CD4-positive, alpha-beta T cell treated with Interleukin-4 for 4 hours (primary cell): ENCODE results near the gene UNK.
"Not testable (repeated sequence)": the region's sequence is repeated elsewhere in the genome, so short reads cannot be mapped to it uniquely, and the experiment has no call there.

Experiments used
- DNase-seq: peaks from one replicate; pipeline ENCODE4 v3.0.0-alpha.2; 2020

Gene UNK

DNA sequence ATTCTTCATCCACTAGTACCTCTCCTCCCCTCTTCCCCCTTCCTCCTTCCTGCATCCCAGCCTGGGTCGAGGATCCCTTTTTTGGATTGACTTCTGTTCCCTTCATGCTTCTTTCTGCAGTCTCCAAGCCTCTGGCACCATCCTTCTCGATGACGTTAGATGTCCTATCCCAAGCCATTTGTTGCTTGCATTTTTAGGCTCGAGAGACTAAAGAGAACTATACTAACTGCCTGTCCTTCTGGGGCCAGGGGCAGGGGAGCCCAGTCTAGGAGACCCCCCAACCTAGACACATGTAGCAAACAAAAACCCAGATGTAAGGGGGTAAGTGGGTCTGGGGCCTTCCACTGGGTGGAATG lies 23.9 kb downstream of the UNK start:
- DNase-seq, result no peak

DNA sequence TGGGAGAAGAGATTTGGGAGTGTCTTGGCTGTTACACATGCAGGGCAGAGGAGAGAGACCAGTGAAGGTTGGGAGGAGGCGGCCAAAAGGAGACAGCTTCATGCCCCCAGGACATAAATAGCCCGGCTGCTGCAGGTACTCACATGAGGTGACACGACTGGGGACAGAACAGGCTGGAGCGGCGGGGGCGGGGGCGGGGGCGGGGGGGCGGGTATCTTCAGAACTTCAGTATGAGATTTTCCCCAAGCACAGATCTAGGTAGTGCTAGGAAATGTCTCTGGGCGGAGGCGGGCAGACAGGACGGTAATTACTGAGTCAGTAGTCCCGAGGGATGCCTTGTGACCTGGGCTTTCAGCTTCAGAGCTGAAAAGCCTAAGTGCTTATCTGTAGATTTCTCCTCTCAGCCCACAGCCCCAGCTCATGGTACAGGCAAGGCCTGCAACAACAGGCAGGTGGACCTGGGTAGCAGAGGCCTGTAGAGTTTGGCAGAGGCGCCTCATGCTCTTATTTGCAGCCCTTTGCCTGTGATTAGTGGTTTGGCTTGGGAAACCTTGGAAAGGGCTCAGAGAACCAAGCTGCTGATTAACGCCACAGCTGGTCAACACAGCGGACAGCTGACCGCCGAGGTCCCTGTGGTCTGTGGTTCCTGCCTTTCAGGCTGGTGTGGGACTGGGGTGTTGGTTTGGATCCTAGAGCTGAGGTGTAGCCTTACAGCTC lies 24.5 kb downstream of the UNK start:
- no peak for DNase-seq

DNA sequence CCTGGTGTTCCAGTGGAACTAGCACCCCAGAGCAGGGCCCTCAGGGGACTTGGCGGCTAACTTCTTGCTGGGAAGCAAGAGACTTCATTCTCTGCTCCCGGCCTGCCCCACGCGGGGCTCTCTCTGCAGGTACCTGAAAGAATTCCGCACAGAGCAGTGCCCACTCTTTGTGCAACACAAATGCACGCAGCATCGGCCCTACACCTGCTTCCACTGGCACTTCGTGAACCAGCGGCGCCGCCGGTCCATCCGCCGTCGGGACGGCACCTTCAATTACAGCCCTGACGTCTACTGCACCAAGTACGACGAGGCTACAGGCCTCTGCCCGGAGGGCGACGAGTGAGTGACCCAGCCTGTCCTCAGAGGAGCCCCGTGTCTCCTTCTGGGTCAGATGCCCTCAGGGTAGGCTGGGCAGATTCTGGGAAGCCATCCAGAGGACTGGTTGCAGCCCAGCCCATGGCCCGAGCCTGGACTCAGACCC lies 25.1 kb downstream of the UNK start:
- DNase-seq, result no peak

DNA sequence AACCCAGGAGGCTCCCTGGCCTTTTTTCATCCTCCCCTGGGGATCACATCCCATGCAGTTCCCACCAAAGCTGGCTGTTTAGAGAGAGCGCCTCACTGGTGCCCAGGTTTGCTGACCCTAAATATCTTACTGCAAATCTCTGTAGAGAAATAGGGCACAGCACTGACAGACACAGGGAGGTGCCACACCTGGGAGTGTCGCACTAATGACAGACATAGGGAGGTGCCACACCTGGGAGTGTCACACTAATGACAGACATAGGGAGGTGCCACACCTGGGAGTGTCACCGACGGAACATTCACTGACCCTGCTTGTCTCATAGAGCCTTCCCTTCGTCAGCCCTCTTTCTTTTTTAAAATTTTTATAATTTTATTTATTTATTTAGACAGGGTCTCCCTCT lies 25.6 kb downstream of the UNK start:
- DNase-seq, result no peak

DNA sequence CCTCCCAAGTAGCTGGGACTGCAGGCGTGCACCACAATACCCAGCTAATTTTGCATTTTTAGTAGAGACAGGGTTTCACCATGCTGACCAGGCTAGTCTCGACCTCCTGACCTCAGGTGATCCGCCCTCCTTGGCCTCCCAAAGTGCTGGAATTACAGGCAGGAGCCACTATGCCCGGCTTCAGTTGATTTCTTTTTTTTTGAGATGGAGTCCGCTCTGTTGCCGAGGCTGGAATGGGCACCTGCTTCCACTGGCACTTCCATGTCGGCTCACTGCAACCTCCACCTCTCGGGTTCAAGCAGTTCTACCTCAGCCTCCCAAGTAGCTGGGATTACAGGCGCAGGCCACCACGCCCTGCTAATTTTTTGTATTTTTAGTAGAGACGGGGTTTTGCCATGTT lies 26.1 kb downstream of the UNK start:
- not testable (repeated sequence) for DNase-seq

DNA sequence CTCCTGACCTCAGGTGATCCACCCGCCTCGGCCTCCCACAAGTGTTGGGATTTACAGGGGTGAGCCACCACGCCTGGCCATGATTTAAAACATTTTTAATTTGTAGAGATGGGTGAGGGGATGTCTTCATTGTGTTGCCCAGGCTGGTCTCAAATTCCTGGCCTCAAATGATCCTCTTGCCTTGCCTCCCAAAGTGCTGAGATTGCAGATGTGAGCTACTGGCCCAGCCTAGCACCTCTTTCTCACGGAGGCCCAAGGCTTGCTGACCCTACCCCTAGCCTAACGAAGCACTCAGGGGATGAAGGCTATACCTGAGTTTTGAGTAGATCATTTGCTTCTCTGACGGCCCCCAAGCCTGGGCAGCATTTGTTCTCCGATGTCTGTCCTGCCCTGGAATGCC lies 26.6 kb downstream of the UNK start:
- no peak for DNase-seq

DNA sequence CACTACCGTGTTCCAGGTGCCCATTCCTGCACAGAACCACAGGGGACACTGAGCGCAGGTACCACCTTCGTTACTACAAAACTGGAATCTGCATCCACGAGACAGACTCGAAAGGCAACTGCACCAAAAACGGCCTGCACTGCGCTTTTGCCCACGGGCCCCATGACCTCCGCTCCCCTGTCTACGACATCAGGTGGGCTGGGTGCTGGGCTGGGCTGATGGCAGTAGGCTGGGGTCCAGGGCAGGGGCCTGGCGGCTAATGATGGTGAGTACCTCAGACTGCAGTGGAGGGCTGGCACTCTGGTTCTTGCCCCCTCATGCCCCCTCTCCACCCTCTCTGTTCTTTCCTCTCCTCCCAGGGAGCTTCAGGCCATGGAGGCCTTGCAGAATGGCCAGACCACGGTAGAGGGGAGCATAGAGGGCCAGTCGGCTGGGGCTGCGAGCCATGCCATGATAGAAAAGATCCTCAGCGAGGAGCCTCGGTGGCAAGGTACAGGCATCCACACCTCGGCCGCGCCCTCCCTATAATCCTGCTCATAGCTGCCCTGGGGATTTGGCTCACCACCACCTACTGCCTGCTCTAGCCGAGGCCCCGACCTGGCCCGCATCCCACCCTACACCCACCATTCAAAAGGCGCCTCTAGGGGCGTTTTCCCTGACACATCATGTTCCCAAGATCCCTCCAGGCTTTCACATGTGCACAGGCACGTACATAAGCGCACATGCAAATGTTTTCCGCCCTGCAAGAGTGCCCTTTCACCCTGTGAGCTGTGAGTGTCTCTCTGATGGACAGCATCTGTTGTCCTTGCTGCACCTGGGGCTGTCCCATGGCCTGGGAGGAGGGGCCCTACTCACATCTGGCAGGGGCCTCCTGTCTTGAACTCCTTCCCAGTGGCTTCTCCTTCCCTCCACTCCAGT lies 27.7 kb downstream of the UNK start:
- no peak for DNase-seq

DNA sequence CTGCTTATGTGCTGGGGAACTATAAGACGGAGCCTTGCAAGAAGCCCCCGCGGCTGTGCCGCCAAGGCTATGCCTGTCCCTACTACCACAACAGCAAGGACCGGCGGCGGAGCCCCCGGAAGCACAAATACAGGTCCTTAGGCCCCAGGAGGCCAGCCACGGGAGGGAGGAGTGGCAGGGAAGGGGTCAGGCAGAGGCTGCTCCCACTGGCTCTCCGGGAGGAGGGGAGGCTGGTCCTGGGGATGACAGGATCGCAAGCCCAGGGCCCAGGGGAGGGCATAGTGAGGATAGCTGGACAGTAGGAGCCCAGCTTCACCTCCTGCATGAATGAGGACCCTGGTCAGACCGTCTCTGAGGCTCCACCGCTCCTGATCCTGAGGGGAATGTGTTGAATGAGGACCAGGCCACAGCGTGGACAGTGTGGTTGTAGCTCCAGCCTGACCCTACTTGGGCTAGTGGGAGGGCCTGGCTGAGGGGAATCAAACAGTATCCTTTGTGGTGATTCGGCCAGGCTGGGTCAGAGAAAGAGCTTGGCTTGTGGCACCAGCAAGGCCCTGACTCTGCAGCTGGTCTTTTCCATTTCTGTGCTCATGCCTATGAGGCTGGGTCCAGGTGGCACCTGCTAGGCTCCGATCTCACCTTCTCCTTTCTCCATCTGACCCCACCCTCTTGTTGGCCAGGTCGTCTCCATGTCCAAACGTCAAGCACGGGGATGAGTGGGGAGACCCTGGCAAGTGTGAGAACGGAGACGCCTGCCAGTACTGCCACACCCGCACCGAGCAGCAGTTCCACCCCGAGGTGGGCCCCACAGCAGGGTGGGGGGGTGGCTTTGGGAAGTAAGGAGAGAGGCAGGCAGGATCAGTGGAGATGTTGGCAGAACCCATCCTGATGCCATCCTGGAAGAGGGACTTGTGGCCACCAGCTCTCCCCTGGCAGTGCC lies 28.7 kb downstream of the UNK start:
- no peak for DNase-seq

DNA sequence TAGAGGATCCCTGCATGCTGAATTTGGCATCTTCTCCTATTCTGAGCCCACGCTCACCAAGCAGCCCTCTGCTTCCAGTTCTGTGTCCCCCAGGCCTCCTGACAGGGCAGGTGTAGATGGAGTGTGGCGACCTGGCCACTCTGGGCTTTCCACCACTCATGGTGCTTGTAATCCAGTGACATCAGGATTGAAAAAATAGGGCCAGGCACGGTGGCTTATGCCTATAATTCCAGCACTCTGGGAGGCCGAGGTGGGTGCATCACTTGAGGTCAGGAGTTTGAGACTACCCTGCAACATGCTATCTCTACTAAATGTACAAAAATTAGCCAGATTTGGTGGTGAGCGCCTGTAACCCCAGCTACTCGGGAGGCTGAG lies 29.4 kb downstream of the UNK start:
- DNase-seq, result no peak

DNA sequence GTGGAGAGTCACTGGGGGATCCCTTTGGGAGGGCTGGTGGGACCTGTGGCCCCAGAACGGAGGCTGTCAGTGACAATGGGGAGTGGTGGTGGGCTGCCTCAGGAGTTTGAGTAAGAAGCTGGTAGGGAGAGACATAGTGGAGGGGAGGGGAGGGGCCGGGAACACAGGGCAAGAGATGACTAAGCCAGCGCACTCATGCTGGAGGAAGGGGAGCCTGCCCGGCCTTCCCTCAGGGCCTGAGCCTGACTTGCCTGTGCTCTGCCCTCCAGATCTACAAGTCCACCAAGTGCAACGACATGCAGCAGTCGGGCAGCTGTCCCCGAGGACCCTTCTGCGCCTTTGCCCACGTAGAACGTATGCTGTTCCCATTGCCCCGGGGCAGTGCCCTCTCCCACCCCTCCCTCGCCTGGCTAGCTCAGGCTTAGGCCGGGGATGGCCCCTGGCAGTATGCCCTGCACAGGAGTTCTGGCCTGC lies 30.3 kb downstream of the UNK start:
- no peak for DNase-seq

DNA sequence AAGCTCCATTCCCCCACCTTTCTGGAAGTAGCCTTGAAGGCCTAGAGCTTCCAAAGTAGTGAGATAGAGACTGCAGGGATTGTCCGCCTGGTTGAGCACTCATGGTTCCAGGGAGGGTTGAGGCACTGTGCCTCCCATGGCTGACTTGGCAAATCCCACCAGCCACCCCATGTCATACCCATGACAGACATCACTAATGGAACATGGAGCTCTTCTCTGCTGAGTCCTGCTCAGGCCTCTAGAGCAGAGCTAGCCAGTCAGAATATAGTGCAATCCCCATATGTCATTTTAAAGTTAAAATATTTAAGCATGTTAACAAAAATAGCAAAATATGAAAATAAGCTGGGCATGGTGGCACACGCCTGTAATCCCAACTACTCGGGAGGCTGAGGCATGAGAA lies 30.8 kb downstream of the UNK start:
- DNase-seq, result no peak

DNA sequence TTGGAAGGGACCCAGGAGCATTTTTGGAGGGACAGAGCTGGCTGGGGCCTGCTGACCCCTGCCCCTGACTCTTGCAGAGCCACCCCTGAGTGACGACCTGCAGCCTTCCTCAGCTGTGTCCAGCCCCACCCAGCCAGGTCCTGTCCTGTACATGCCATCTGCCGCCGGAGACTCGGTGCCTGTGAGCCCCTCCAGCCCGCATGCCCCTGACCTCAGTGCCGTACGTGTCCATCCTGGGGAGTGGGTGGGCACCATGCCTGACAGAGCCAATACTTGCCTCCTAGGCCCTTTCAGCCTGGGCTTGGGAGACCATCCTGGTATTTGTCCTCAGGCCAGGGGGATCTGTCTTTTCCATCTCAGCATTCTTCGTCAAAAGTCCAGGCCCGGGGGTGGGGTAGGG lies 32.1 kb downstream of the UNK start:
- no peak for DNase-seq

DNA sequence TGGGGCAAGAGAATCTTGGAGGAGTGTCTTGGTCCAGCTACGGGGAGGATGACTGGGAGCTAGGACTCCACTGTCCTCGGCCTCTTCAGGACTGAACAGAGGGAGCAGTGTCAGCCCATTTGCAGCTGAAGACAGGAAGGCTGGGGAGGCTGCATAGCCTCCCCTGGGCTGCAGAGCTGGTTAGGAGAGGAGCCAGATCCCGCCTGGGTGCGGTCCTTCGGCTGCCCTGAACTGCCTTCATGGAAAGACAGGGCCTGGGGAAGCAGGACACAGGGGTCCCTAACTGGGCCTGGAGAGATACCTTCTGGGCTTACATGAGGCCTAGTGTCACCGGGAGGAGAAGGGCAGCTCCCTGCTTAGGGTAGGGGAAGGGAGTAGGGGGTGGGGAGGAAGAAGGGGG lies 33.0 kb downstream of the UNK start:
- DNase-seq, result no peak

DNA sequence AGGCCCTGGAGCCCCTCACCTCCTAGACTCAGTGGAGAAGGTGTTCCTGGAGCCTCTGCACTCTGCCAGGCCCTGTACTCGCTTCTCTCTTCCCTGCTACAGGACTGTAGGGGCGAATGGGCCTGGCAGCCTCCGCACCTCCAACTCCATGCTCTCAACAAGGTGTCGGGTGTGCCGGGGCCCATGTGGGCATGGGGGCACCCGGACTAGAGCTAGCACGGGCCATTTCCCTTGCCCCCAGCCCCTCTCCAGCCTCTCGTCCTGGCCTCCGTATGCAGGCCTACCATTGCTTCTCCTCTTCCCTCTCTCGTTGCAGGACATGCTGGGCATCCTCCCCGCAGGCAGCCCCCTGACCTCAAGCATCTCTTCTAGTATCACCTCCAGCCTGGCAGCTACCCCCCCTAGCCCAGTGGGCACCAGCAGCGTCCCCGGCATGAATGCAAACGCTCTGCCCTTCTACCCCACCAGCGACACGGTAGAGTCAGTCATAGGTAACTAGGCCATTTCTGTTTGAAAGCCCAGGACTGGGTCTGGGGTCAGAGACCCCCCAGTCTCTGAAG lies 33.8 kb downstream of the UNK start:
- no peak for DNase-seq

DNA sequence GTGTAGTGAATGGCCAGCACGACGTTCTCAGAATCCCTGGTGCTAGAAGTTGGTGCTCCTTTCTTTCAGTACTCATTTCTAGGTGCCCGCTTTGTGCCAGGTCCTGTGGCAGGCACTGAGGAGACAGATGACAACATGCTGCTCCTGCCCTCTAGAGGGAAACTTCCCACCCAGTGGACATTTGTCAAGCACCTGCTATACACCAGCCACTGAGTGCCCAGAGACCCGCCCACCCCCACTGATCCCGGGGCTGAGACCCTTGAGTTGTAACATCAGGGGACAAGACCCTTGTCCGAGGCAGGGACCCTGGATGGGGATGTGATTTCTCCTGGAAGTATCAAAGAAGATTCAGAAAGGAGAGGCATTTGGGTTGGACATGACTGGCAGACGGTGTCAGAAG lies 34.5 kb downstream of the UNK start:
- DNase-seq, result no peak

DNA sequence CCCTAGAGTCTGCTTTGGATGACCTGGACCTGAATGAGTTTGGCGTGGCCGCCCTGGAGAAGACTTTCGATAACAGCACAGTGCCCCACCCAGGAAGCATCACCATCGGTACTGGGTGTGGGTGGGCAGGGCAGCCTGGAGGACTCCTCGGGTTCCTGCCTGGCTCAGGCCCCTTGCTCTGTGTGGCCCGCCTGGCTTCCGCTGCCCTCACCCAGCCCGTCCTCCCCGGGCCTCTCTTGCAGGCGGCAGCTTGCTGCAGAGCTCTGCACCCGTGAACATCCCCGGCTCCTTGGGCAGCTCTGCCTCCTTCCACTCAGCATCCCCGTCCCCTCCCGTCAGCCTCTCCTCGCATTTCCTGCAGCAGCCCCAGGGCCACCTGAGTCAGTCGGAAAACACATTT lies 35.1 kb downstream of the UNK start:
- DNase-seq, result no peak

DNA sequence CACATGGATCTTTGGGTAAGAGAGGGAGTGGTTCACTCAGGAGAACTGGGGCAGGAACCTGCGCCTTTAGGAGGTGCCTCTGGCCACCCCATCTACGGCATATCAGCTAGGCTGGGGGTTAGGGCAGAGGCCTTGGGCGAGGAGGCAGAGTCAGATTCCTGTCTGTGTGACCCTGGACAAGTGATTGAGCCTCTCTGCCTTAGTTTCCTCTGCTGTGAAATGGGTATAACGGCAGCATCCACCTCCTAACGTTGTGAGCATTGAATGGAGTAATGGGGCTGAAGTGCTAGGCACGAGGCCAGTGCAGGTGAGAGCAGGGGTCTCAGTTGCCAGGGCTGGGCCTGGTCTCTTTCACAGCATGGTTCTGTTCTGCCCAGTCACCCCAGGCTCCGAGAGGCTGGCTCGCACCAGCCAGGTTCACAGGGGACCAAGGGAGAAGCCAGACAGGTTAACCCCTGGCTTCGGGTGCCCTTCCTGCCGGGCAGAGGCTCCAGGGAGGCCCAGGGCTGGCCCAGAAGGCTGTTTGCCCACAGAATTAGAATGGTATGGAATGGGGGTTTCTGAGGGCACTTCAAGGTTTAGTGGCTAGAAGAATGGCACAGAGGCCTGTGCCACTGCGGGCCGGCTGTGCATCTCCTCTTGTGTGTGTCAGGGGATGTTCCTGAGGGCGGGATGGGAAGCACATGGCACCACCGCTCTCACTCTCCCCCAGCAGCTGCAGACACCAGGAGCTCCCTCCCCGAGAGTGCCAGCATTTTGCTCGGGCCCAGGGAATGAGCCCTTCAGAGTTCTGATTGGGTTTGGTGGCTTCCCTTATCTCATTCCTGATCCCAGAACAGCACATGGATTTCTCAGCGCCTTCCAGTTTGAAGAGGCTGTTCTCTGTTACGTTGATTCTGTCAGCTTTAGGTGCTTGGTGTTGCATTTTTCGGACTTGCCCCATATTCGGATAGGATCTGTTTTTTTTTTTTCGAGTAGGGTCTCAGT lies 35.8 kb downstream of the UNK start:
- DNase-seq, result no peak

DNA sequence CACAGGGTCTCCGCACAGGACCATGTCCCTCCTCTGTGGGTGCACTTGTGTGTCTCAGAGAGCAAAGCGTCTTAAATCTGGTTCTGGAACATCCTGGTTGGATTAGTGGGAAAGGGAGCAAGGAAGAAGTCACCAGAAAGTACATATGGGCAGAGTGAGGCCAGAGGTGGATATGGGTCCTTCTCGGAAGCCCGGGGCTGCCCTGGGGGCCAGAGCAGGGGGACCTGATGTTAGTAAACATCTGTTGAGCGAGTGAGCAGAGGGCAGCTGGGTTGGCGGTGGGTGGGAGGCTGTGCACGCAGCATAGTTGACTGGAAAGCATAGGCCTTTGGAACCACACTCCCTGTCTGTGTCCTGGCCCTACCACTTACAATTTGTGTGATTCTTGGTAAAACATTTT lies 36.9 kb downstream of the UNK start:
- DNase-seq, result no peak

DNA sequence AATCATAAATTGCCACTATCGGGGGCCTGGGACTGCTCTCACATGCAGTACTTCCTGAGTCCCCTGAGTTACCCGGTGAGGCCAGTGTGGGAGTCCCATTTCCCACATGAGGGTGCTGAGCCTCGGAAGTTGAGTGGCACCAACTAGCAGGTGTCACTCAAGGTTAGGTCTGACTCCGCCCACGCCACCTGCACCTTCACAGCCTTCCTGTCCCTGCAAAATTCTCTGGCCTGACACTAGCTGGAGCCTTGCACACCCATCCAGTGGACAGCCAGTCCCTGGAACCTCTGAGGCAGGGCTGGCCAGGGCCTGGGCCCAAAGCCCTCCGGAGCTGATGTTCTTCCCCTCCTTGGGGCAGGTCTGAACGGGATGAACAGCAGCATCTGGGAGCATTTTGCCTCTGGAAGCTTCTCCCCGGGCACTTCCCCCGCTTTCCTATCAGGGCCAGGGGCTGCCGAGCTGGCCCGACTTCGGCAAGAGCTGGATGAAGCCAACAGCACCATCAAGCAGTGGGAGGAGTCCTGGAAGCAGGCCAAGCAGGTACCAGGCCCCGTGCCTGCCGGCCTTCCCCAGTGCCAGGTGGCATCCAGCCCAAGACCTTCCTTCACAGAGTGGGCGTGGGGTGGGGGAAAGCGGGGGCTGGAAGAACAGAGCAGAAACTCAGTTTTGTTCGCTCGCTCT lies 37.7 kb downstream of the UNK start:
- peak; percentile 19 for DNase-seq

DNA sequence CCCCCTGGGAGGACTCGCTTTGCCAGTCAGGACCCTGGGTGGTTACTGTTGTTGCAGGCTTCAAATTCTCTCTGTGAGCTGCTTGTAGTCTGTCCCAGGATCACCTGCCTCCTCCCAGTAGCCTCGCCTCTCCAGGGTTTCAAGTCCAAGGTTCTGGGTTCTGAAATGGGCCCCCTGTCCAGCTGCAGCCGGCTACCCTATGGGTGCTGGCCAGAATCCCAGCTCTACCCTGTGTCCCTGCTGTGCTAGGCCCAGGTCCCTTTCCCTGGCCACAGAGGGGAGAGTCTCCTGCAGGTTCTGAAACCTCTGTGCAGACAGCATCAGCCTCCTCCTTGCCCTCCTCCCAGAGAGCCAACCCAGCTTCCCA lies 38.2 kb downstream of the UNK start:
- DNase-seq, result no peak
